ENCODE data around the gene KIF5A.

The KIF5A gene

DNA sequence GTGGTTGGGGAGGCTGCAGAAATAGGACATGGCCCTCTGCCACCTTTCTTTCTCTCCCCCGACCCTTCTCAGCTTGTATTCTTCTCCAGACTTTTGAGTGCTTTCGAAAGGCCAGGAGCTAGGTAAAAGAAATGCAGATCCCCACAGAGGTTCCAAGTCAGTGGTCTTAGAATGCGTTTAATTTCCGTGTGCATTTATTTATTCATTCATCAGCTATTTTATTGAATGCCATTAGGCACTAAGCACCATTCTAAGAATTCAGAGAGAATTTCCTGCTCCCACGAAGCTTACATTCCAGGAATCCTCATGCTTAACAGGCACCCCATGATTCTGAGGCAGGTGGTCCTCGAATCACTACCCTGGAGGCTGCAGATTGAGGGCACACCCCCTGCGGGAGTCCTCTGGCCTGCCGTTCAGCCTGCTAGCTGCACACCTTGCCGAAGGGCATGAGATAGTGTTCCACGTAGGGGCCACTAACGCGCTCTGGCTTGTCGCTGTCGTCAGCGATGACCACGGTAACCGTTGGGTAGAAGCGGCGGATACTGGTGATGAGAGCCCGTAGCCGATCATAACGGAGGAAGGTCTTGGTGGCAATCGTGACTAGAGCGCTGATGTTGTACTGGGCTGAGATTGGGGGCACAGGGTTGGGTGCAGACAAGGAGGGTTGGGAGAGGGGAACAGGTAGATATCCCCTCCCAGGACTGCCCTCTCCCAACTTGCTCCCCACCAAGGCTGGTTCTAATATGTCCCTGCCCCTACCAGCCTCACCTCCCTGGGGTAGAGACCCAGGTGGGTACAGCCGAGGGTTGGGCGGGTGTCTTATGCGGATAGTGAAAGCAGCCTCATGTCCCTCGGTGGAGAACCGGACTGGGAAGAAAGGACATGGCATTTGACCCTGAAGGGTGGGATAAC lies 78.7 kb downstream of the KIF5A start:
- TF ChIP-seq, protein P1, sequence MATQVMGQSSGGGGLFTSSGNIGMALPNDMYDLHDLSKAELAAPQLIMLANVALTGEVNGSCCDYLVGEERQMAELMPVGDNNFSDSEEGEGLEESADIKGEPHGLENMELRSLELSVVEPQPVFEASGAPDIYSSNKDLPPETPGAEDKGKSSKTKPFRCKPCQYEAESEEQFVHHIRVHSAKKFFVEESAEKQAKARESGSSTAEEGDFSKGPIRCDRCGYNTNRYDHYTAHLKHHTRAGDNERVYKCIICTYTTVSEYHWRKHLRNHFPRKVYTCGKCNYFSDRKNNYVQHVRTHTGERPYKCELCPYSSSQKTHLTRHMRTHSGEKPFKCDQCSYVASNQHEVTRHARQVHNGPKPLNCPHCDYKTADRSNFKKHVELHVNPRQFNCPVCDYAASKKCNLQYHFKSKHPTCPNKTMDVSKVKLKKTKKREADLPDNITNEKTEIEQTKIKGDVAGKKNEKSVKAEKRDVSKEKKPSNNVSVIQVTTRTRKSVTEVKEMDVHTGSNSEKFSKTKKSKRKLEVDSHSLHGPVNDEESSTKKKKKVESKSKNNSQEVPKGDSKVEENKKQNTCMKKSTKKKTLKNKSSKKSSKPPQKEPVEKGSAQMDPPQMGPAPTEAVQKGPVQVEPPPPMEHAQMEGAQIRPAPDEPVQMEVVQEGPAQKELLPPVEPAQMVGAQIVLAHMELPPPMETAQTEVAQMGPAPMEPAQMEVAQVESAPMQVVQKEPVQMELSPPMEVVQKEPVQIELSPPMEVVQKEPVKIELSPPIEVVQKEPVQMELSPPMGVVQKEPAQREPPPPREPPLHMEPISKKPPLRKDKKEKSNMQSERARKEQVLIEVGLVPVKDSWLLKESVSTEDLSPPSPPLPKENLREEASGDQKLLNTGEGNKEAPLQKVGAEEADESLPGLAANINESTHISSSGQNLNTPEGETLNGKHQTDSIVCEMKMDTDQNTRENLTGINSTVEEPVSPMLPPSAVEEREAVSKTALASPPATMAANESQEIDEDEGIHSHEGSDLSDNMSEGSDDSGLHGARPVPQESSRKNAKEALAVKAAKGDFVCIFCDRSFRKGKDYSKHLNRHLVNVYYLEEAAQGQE (IDR thresholded peaks at IDR 0.05; ENCODE audit: low read depth), result no peak
- TF ChIP-seq CEBPB (IDR thresholded peaks at IDR 0.05) (no peak), NFIC (IDR thresholded peaks at IDR 0.05) (no peak), RAD21 (IDR thresholded peaks at IDR 0.05; ENCODE audit: low read depth) (no peak), EP300 (IDR thresholded peaks at IDR 0.05; ENCODE audit: borderline replicate concordance) (no peak)
- TF ChIP-seq, protein P2, sequence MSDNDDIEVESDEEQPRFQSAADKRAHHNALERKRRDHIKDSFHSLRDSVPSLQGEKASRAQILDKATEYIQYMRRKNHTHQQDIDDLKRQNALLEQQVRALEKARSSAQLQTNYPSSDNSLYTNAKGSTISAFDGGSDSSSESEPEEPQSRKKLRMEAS (IDR thresholded peaks at IDR 0.05), result no peak

DNA sequence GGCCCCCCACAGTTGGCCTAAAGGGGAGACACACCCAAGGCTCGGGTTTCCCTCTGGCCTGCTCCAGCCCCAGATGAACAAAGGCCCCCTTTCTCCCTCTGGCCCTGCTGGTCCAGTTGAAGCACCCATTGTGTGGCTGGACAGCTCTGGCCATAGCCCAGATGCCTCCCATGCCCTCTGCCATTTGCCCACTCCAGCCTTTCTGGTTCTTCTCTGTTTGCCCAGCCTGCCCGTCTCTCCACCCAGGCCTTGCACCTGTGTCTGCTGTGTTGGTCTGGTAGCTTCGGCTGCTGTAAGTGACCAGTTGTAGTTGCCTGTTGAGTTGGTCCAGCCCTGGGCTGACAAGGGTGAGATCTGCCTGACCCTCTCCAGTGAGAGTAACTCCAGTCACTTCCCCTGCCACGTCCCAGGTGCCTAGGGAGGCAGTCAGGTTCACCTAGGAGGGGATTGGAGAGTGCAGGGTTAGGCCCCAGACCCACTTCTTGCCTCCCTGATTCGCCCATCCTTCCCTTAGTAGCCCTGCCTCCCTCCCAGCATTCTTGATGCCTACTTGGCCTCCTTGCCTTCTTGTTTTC lies 80.1 kb downstream of the KIF5A start:
- TF ChIP-seq FOXM1 (IDR thresholded peaks at IDR 0.05; ENCODE audit: borderline replicate concordance, low read depth) (no peak), TCF12 (IDR thresholded peaks at IDR 0.05; ENCODE audit: low read depth) (no peak), EGR1 (IDR thresholded peaks at IDR 0.05) (no peak), YY1 (IDR thresholded peaks at IDR 0.05; ENCODE audit: low read depth) (no peak), EP300 (IDR thresholded peaks at IDR 0.05; ENCODE audit: borderline replicate concordance) (no peak), CEBPB (IDR thresholded peaks at IDR 0.05) (no peak), TEAD4 (IDR thresholded peaks at IDR 0.05) (no peak), CREB1 (IDR thresholded peaks at IDR 0.05; ENCODE audit: low read depth) (no peak)
- TF ChIP-seq, protein P1 (IDR thresholded peaks at IDR 0.05; ENCODE audit: low read depth), result no peak
- TF ChIP-seq, protein P3, sequence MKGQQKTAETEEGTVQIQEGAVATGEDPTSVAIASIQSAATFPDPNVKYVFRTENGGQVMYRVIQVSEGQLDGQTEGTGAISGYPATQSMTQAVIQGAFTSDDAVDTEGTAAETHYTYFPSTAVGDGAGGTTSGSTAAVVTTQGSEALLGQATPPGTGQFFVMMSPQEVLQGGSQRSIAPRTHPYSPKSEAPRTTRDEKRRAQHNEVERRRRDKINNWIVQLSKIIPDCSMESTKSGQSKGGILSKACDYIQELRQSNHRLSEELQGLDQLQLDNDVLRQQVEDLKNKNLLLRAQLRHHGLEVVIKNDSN (IDR thresholded peaks at IDR 0.05), result no peak

DNA sequence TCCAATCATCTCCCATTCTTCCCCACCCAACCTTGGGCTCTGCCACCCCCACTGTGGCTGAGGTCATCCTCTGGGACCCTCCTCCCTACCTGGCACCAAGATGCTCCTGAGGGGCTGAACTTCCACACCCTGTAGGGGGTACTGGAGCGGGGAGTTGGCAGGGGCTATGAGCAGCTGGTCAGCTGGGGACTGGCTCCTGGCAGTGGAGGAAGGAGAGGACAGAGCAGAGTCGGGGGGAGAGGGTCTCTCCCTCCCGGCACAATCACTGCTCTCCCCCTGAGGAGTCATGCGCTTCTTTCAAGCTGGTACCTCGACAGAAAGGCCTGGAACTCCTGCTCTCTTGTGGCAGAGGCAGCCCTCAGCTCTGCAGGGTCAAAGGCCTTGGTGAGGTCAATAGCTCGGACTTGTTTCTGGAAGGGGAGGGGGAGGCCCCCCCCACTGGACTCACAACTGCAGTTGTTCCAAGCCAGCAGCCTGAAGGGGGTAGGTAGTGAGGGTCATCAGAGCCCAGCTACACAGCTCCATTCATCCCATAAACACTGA lies 81.1 kb downstream of the KIF5A start:
- no peak for TF ChIP-seq NFIC (IDR thresholded peaks at IDR 0.05)
- no peak for TF ChIP-seq EGR1 (IDR thresholded peaks at IDR 0.05)
- TF ChIP-seq CEBPB (IDR thresholded peaks at IDR 0.05), result no peak
- no peak for TF ChIP-seq RAD21 (IDR thresholded peaks at IDR 0.05; ENCODE audit: low read depth)
- TF ChIP-seq YY1 (IDR thresholded peaks at IDR 0.05; ENCODE audit: low read depth), result no peak
- TF ChIP-seq ZBTB7A (IDR thresholded peaks at IDR 0.05; ENCODE audit: low read depth), result no peak
- no peak for TF ChIP-seq TEAD4 (IDR thresholded peaks at IDR 0.05)
- TF ChIP-seq, protein P2 (IDR thresholded peaks at IDR 0.05), result no peak
- TF ChIP-seq, protein P3 (IDR thresholded peaks at IDR 0.05), result no peak
- no peak for TF ChIP-seq FOXM1 (IDR thresholded peaks at IDR 0.05; ENCODE audit: borderline replicate concordance, low read depth)
- TF ChIP-seq TCF12 (IDR thresholded peaks at IDR 0.05; ENCODE audit: low read depth), result no peak
- no peak for TF ChIP-seq EP300 (IDR thresholded peaks at IDR 0.05; ENCODE audit: borderline replicate concordance)
- TF ChIP-seq TAF1 (IDR thresholded peaks at IDR 0.05; ENCODE audit: low read depth), result no peak
- TF ChIP-seq CREB1 (IDR thresholded peaks at IDR 0.05; ENCODE audit: low read depth), result no peak
- TF ChIP-seq, protein P1 (IDR thresholded peaks at IDR 0.05; ENCODE audit: low read depth), result no peak

DNA sequence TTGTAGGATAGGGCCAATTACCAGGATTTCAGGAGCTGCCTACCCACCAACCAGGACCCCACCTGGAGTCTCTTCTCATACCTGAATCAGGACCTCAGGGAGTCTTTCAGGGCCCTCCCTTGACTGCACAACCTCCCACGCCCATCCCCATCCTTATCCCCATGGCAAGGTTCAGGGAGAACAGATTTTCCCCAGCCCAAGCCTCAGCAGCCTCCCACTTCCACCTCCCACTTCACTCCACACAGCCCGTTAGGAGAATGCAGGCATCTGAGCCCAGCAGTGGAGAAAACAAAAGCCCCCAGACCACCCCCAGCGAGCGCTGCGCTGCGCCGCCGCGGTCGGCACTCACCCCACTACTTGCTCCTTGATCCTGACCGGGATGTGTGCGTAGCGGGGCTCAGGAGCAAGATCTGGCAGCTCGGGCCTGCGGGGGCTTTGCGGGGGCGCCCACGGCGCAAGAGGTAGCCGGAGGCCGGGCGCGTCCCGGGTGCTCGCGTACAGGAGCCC lies 81.8 kb downstream of the KIF5A start:
- no peak for TF ChIP-seq RAD21 (IDR thresholded peaks at IDR 0.05; ENCODE audit: low read depth)
- TF ChIP-seq ZBTB7A (IDR thresholded peaks at IDR 0.05; ENCODE audit: low read depth), result no peak
- no peak for TF ChIP-seq FOXM1 (IDR thresholded peaks at IDR 0.05; ENCODE audit: borderline replicate concordance, low read depth)

Data from Ishikawa (cell line).